ENCODE measurements around the gene TRIM74.
"Not testable (repeated sequence)": the region's sequence is repeated elsewhere in the genome, so short reads cannot be mapped to it uniquely, and the experiment has no call there.

Gene TRIM74

GRCh38 chr7:72968980-72969516 lies at the start of gene TRIM74:
Gene TRIM74 (minus strand): TSS chr7:72969466. CDS start chr7:72966157, 3,309 bp downstream.
- not testable (repeated sequence) for DNase-seq (ENCODE audit: low read depth in 2 of 2)

GRCh38 chr7:73006491-73006890 lies 37.2 kb upstream of the TRIM74 start:
- DNase-seq (ENCODE audit: low read depth in 2 of 2), result not testable (repeated sequence)

- DNase-seq (ENCODE audit: low read depth in 2 of 2), result peak; percentile 46 to 52
Observed at GRCh38 chr7:73005693-73006447, 36.6 kb upstream of the TRIM74 start.

- not testable (repeated sequence) for DNase-seq (ENCODE audit: low read depth in 2 of 2)
Observed at GRCh38 chr7:73005356-73005692, 36.1 kb upstream of the TRIM74 start.

- not testable (repeated sequence) for DNase-seq (ENCODE audit: low read depth in 2 of 2)
Observed at GRCh38 chr7:72997887-72998468, 28.7 kb upstream of the TRIM74 start.

- not testable (repeated sequence) for DNase-seq (ENCODE audit: low read depth in 2 of 2)
Observed at GRCh38 chr7:72997447-72997846, 28.2 kb upstream of the TRIM74 start.

GRCh38 chr7:72995484-72995883 lies 26.2 kb upstream of the TRIM74 start:
- DNase-seq (ENCODE audit: low read depth in 2 of 2), result not testable (repeated sequence)

GRCh38 chr7:72990146-72990913 lies 21.1 kb upstream of the TRIM74 start:
- DNase-seq (ENCODE audit: low read depth in 2 of 2), result not testable (repeated sequence)

- DNase-seq (ENCODE audit: low read depth in 2 of 2), result not testable (repeated sequence)
Observed at GRCh38 chr7:72982084-72982483, 12.8 kb upstream of the TRIM74 start.

- DNase-seq (ENCODE audit: low read depth in 2 of 2), result not testable (repeated sequence)
Observed at GRCh38 chr7:72980382-72980781, 11.1 kb upstream of the TRIM74 start.

GRCh38 chr7:72976434-72976833 lies 7.2 kb upstream of the TRIM74 start:
- DNase-seq (ENCODE audit: low read depth in 2 of 2), result not testable (repeated sequence)

- DNase-seq (ENCODE audit: low read depth in 2 of 2), result not testable (repeated sequence)
Observed at GRCh38 chr7:72975656-72976286, 6.5 kb upstream of the TRIM74 start.

GRCh38 chr7:72974781-72975180 lies 5.5 kb upstream of the TRIM74 start:
- DNase-seq (ENCODE audit: low read depth in 2 of 2), result not testable (repeated sequence)

- DNase-seq (ENCODE audit: low read depth in 2 of 2), result not testable (repeated sequence)
Observed at GRCh38 chr7:72971505-72971904, 2.2 kb upstream of the TRIM74 start.

GRCh38 chr7:72969688-72970087 lies 422 bp upstream of the TRIM74 start:
- not testable (repeated sequence) for DNase-seq (ENCODE audit: low read depth in 2 of 2)

GRCh38 chr7:72966892-72967291 lies 2.4 kb downstream of the TRIM74 start:
- not testable (repeated sequence) for DNase-seq (ENCODE audit: low read depth in 2 of 2)

GRCh38 chr7:72965186-72965975 lies 3.9 kb downstream of the TRIM74 start:
- not testable (repeated sequence) for DNase-seq (ENCODE audit: low read depth in 2 of 2)

- DNase-seq (ENCODE audit: low read depth in 2 of 2), result not testable (repeated sequence)
Observed at GRCh38 chr7:72963056-72963455, 6.2 kb downstream of the TRIM74 start.

- DNase-seq (ENCODE audit: low read depth in 2 of 2), result not testable (repeated sequence)
Observed at GRCh38 chr7:72961346-72961650, 8.0 kb downstream of the TRIM74 start.

GRCh38 chr7:72960626-72961345 lies 8.5 kb downstream of the TRIM74 start:
- DNase-seq (ENCODE audit: low read depth in 2 of 2), result not testable (repeated sequence)
